Measurements from ENCODE around the gene ABCB1. TPM values are rescaled to one million over a fixed set of nuclear protein-coding genes. Genes with fewer than 3 reads are reported as not detected.
A peak's percentile ranks its signal among the peaks of the same experiment; 100 is the strongest.

Gene ABCB1
- total and polyA plus RNA-seq, 2 of the 13 experiments (the other 11 are each of a cell fraction or from before 2014, with no cell fraction given), result 42.8 to 52.6 TPM

DNA sequence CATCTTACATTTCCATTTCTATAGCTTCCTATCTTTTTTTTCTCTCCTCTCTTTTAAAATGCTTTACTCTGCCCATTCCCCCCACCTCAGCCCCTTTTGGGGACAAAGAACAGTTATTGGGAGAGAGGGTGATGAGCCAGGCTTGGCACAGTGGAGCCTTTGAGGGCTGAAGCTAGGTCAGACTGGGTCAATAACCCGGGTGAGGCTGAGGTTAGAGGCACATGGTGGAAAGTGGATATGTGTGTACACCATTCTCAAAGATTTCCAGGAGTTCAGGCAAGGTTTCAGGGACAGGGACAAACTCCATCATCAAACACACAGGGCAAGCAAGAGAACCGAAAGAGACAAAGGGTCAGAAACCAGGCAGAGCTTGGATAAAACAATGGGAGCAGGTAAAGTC lies 136.7 kb downstream of the ABCB1 start (continued):
- TF ChIP-seq ZNF562 (CRISPR knock-in tag; IDR thresholded peaks at IDR 0.05; ENCODE audit: borderline replicate concordance) (no peak), SRF (IDR thresholded peaks at IDR 0.05; ENCODE audit: low read depth, low read length) (0 out of 2 replicates have a peak, but pooled peaks have one; percentile 18), MXD4 (CRISPR knock-in tag; IDR thresholded peaks at IDR 0.05) (0 out of 2 replicates have a peak, but pooled peaks have one; percentile 50), TCF7L2 (IDR thresholded peaks at IDR 0.05; ENCODE audit: low read depth, low read length) (no peak; the same call in 1 of the 2 replicates), ZMAT3 (CRISPR knock-in tag; conservative IDR thresholded peaks at IDR 0.05) (0 out of 2 replicates have a peak, but pooled peaks have one; percentile 65), ZNF672 (CRISPR knock-in tag; IDR thresholded peaks at IDR 0.05) (no peak), TEAD2 (CRISPR knock-in tag; IDR thresholded peaks at IDR 0.05) (no peak), ZNF44 (CRISPR knock-in tag; IDR thresholded peaks at IDR 0.05) (no peak), HOXA9 (CRISPR knock-in tag; IDR thresholded peaks at IDR 0.05; ENCODE audit: borderline replicate concordance) (no peak), BORCS8-MEF2B (CRISPR knock-in tag; IDR thresholded peaks at IDR 0.05) (peak; percentile 37; the same call in 1 of the 2 replicates), SOX13 (IDR thresholded peaks at IDR 0.05) (peak; percentile 66; the same call in 1 of the 2 replicates), SOX13 (CRISPR knock-in tag; conservative IDR thresholded peaks at IDR 0.05 in 1 of 2, IDR thresholded peaks at IDR 0.05 in 1 of 2) (peak in 1 of 2 experiments; percentile 93; a peak in 2 of 4 replicates), THYN1 (CRISPR knock-in tag; IDR thresholded peaks at IDR 0.05; ENCODE audit: borderline replicate concordance, low read depth) (no peak), ZNF136 (CRISPR knock-in tag; IDR thresholded peaks at IDR 0.05; ENCODE audit: low read depth) (0 out of 2 replicates have a peak, but pooled peaks have one; percentile 78), TOE1 (CRISPR knock-in tag; IDR thresholded peaks at IDR 0.05) (no peak), ZBTB3 (CRISPR knock-in tag; IDR thresholded peaks at IDR 0.05; ENCODE audit: borderline replicate concordance, low read depth) (no peak), ZNF33A (CRISPR knock-in tag; IDR thresholded peaks at IDR 0.05; ENCODE audit: borderline replicate concordance) (no peak), ZFYVE20 (CRISPR knock-in tag; IDR thresholded peaks at IDR 0.05; ENCODE audit: borderline replicate concordance, low read depth) (no peak), POLR2AphosphoS5 (IDR thresholded peaks at IDR 0.05; ENCODE audit: low read depth, low read length) (no peak)
- TF ChIP-seq, protein P1, sequence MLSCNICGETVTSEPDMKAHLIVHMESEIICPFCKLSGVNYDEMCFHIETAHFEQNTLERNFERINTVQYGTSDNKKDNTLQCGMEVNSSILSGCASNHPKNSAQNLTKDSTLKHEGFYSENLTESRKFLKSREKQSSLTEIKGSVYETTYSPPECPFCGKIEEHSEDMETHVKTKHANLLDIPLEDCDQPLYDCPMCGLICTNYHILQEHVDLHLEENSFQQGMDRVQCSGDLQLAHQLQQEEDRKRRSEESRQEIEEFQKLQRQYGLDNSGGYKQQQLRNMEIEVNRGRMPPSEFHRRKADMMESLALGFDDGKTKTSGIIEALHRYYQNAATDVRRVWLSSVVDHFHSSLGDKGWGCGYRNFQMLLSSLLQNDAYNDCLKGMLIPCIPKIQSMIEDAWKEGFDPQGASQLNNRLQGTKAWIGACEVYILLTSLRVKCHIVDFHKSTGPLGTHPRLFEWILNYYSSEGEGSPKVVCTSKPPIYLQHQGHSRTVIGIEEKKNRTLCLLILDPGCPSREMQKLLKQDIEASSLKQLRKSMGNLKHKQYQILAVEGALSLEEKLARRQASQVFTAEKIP (CRISPR knock-in tag; IDR thresholded peaks at IDR 0.05; ENCODE audit: borderline replicate concordance), result no peak
- TF ChIP-seq, protein P2, sequence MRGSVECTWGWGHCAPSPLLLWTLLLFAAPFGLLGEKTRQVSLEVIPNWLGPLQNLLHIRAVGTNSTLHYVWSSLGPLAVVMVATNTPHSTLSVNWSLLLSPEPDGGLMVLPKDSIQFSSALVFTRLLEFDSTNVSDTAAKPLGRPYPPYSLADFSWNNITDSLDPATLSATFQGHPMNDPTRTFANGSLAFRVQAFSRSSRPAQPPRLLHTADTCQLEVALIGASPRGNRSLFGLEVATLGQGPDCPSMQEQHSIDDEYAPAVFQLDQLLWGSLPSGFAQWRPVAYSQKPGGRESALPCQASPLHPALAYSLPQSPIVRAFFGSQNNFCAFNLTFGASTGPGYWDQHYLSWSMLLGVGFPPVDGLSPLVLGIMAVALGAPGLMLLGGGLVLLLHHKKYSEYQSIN (CRISPR knock-in tag; IDR thresholded peaks at IDR 0.05; ENCODE audit: borderline replicate concordance), result no peak
- TF ChIP-seq, protein P3, sequence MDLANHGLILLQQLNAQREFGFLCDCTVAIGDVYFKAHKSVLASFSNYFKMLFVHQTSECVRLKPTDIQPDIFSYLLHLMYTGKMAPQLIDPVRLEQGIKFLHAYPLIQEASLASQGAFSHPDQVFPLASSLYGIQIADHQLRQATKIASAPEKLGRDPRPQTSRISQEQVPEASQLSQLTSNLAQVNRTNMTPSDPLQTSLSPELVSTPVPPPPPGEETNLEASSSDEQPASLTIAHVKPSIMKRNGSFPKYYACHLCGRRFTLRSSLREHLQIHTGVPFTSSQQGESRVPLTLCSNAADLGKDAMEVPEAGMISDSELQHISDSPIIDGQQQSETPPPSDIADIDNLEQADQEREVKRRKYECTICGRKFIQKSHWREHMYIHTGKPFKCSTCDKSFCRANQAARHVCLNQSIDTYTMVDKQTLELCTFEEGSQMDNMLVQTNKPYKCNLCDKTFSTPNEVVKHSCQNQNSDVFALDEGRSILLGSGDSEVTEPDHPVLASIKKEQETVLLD (CRISPR knock-in tag; IDR thresholded peaks at IDR 0.05; ENCODE audit: low read depth), result no peak
- TF ChIP-seq, protein P4, sequence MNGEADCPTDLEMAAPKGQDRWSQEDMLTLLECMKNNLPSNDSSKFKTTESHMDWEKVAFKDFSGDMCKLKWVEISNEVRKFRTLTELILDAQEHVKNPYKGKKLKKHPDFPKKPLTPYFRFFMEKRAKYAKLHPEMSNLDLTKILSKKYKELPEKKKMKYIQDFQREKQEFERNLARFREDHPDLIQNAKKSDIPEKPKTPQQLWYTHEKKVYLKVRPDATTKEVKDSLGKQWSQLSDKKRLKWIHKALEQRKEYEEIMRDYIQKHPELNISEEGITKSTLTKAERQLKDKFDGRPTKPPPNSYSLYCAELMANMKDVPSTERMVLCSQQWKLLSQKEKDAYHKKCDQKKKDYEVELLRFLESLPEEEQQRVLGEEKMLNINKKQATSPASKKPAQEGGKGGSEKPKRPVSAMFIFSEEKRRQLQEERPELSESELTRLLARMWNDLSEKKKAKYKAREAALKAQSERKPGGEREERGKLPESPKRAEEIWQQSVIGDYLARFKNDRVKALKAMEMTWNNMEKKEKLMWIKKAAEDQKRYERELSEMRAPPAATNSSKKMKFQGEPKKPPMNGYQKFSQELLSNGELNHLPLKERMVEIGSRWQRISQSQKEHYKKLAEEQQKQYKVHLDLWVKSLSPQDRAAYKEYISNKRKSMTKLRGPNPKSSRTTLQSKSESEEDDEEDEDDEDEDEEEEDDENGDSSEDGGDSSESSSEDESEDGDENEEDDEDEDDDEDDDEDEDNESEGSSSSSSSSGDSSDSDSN (CRISPR knock-in tag; IDR thresholded peaks at IDR 0.05), result 0 out of 2 replicates have a peak, but pooled peaks have one; percentile 16
